Suppressor macrophage treated with lipopolysaccharide for 1 hour (primary cell): Measurements from ENCODE around the gene UMPS.
A peak's percentile ranks its signal among the peaks of the same experiment; 100 is the strongest.
"Not testable (repeated sequence)": the region's sequence is repeated elsewhere in the genome, so short reads cannot be mapped to it uniquely, and the experiment has no call there.

ENCODE experiments used
- DNase-seq, 3 donors: peaks; one replicate each; pipeline ENCODE4 v3.0.0-alpha.2; 2020 to 2022

Gene UMPS

GRCh38 chr3:124781476-124782376, 51.5 kb downstream of the UMPS start:
- DNase-seq = peak in 1 of 3 donors; percentile 10

- DNase-seq = not testable (repeated sequence)
Measured at GRCh38 chr3:124782377-124782712, 52.1 kb downstream of the UMPS start.

GRCh38 chr3:124783696-124784095, 53.4 kb downstream of the UMPS start:
- no peak for DNase-seq

GRCh38 chr3:124784686-124785382, 54.6 kb downstream of the UMPS start:
- peak; percentile 59 to 67 (median 63) for DNase-seq

GRCh38 chr3:124785973-124786372, 55.7 kb downstream of the UMPS start:
- no peak for DNase-seq

- DNase-seq = peak in 2 of 3 donors; percentile 21 to 29
Measured at GRCh38 chr3:124786511-124787241, 56.4 kb downstream of the UMPS start.

GRCh38 chr3:124787476-124788195, 57.4 kb downstream of the UMPS start:
- peak; percentile 33 to 65 (median 53) for DNase-seq

- DNase-seq = no peak
Measured at GRCh38 chr3:124788254-124788745, 58.0 kb downstream of the UMPS start.

GRCh38 chr3:124789103-124789502, 58.9 kb downstream of the UMPS start:
- not testable (repeated sequence) for DNase-seq

- DNase-seq = peak in 2 of 3 donors; percentile 13 to 34
Measured at GRCh38 chr3:124791142-124791541, 60.9 kb downstream of the UMPS start.

GRCh38 chr3:124791639-124792151, 61.4 kb downstream of the UMPS start:
- peak; percentile 48 to 56 (median 55) for DNase-seq

GRCh38 chr3:124792341-124793040, 62.2 kb downstream of the UMPS start:
- no peak for DNase-seq

GRCh38 chr3:124793054-124793739, 62.9 kb downstream of the UMPS start:
- peak in 2 of 3 donors; percentile 35 to 49 for DNase-seq

- no peak for DNase-seq
Measured at GRCh38 chr3:124796477-124796876, 66.2 kb downstream of the UMPS start.

GRCh38 chr3:124797426-124797945, 67.2 kb downstream of the UMPS start:
- DNase-seq = no peak
